RCC 7860 (cell line): Measurements from ENCODE around the gene CIT.

ENCODE experiments used
- DNase-seq: peaks from one replicate; pipeline ENCODE4 v3.0.0-alpha.2; 2015; ENCODE audit warnings: low spot score
- FAIRE-seq: peaks from 2 replicates; lab custom pipeline; 2012; peaks lifted over from hg19 to GRCh38; lab: Jason Lieb, UNC

Gene CIT

DNA sequence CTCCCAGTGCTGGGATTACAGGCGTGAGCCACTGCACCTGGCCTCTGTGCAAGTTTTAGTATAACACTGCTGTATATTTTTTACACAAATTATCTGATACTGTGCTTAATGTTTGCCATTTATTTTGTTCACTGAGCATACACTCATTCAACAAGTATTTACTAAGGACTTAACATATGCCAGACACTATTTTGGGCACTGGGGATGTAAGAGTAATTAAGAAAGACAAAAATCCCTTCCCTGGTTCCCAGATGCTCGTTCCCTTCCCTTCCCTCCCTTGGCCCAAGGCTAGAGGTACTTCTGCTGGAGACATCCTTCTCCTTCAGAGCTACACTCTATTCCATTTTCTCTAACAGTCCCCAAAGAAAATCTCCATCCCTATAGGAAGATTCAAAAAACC, 12.5 kb downstream of the CIT start:
- no peak for FAIRE-seq
- DNase-seq = no peak

DNA sequence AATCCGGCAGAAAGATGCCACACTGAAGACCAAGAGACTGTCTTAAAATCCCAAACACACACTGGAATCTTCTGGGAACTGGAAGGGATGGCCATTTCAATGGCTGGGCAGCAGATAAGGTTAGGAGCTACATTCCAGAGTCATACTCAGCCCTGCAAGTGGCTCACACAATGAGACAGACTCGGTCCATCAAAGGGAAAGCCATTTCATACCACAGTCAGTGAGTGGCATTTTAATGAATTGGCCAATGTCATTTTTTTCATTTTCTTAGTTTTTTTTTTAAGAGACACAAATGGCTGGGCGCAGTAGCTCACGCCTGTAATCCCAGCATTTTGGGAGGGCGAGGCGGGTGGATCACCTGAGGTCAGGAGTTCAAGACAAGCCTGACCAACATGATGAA, 17.9 kb downstream of the CIT start:
- DNase-seq (no peak), FAIRE-seq (no peak)

DNA sequence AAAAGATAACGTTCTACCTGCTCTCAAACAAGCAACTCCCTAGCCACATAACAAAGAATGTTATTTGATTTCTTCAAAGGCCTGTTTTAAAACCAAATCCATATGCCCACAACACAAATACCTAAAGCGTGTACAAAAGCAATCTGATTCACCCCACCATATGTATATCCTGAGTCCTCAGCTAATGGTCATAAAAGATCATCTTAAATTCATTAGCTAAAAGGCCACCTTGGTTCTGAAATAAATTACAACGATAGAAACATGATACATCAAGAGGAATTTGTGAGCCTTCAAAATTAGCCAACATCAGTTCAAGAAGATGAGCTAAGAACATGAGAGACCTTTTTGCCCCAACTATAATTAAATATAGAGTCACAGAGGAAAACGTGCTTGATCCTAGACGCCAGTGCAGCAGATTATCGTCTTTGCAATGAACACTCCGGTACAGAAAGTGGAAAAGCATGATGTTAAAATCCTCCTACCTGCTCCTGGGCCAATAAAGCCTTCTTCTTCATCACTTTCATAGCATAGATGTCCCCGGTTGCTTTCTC, 20.0 kb downstream of the CIT start:
- DNase-seq (no peak), FAIRE-seq (no peak)

DNA sequence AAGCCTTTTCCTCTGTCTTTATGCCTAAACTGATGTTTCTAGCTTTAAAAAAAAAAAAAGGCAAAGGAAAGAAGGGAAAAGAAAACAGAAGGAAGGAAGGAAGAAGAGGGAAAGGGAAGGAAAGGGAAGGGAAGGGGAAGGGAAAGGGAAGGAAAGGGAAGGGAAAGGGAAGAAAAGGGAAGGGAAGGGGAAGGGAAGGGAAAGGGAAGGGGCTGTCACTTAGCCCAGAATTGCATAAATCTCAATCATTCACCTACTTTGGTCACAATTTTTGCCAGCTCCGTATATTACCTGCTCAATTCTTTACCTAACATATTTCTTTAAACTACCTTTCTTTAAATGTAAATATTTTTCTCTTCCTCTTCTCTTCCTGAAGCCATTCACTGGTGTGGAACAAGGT, 26.8 kb downstream of the CIT start:
- DNase-seq = no peak
- FAIRE-seq = no peak

DNA sequence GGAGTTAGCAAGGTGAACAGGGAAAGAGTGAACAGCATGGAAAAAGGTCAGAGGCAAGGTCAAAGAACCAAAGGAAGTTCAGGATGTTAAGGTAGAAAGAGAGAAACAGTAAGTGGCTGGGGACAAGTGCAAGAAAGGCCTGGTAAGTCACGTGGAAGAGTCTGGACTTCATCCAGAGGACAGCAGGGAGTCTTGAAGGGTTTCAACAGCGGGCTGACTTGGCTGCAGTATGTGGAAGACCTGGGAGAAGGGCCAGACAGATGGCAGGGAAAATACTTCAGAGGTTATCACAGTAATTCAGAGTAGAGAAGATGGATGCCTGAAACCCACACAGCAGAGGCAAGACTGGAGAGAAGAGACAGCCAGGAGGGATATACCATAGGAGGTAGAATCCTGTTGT, 34.0 kb downstream of the CIT start:
- no peak for FAIRE-seq
- no peak for DNase-seq

DNA sequence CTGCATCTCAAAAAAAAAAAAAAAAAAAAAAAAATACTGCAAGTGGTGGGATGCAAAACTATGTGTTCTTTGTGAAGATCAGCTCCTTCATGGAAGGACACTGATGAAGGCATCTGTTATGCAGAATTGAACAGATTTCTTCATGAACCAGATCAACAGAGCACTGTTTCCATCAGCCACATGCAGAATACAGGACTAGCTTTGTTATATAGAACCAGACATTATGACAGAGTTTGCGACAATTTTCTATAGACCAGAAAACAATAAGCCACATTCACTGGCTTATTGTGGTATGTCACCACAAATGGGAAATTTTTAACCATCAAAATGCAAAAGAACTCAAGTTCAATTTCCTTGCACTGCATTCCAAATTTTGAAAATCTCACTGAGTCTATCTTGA, 34.7 kb downstream of the CIT start:
- no peak for DNase-seq
- no peak for FAIRE-seq

DNA sequence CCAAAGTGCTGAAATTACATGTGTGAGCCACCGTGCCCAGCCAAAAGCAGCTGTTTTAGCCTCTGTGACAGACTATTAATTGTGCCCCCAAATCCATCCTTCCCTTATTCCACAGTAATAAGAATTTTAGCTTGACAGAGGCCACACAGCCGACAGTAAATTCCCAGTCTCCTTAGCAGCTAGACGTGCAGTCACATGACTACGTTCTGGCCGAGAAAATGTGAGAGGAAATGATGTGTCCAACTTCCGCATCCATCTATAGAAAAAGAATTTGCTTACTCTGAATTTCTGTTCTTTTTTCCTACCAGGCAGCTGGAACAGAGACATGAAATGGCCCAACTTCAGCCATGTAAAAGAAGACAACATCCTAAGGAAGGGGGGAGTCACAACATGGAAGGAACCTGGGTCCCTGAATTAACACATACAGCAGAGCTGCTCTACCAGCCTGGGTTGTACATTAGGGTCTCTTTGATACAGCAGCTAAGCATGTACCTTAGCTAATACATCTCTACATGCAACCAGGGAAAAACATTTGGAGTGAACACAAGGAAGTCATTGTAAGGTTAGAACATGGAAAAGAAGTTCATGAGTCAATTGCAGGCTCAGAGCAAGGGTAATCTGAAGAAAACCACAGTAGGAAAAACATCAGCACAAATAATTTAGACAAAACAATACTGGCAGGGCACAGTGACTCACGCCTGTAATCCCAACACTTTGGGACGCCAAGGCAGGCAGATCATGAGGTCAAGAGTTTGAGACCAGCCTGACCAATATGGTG, 35.5 kb downstream of the CIT start:
- DNase-seq (no peak), FAIRE-seq (no peak)

DNA sequence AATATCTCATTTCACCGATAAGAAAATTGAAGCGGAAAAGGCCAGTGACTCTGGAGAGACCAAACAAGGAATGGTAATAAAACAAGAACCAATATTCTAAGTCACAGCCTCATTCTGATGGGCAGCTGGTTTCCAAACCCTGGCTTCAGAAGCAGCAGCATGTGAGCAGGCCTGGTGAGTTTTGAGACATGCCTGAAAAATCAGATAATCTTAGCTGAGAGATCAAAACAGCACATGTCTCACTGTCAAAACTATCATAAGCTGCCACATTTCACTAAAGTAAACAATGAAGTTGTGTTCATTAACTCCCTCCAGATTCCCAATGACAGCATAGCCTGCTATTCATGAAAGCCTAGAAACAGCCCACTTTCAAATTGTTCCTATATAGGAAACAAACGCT, 36.5 kb downstream of the CIT start:
- FAIRE-seq (no peak), DNase-seq (no peak)

DNA sequence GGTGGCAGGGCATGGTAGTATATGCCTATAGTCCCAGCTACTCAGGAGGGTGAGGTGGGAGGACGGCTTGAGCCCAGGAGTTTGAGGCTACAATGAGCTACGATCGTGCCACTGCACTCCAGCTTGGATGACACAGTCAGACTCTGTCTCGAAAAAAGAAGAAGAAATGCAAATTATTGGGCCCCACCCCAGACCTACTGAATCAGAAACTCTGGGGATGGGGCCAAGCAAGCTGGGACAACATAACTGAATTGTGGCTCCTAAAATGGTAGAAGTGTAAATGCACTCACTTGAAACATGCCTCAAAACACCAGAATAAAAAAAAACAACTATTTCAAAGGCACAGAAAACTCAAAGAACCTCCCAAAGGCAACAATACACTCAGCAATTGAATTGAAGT, 37.0 kb downstream of the CIT start:
- DNase-seq (no peak), FAIRE-seq (no peak)

DNA sequence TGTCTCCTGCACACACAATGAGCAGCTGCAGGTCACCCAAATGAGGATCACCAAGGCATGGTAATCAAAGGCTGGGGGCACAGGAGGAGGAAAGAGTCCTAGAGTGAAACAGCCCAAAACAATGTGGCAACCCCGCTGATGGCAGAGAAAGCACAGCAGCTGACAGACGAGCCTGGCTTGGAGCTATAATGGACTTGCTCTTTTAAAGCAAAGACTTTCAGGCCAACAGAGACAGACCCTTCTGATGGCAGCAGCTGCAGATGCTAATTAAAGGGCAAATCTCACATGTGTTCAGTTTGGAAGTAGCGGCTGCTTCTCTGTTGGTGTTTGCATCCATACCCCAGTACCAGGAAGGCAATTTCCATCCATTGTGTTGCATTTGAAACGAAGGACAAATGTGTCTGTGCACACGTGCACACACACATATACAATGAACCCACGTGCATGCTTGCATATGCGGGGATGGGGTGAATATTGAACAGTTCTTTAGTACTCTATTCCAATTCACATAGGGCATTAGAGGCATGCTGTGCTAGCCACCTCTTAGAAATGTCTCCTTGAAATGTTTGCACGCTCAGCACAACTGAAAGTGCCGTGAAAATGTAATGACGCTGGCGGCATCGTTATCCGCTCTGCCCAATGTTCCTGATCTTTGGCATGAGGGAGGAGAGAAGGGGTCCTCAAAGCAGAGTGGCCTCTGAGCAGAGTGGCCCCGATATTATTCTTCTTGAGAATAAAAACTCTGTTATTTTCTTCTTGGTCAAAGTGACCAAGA, 38.1 kb downstream of the CIT start:
- FAIRE-seq = no peak

DNA sequence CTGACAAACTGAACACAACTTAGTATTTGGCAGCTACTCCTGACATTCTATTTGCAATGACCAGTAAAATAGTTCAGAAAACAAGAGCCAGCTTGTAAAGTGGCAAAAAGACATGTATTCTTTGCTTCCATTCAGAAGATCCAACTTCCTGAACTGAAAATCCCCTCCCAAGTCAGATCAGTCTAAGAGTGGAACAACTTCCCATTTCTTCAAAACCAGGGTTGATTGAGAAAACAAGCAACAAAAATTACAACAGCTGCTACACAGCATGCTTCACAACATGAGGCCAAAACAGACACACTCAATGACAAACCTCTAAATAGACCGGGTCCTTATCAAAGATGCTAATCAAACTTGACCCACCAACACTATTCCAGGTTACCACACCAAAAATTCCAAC, 40.3 kb downstream of the CIT start:
- FAIRE-seq (no peak), DNase-seq (no peak)

More for the DNA sequence above, 38.1 kb downstream of the CIT start:
- no peak for DNase-seq

DNA sequence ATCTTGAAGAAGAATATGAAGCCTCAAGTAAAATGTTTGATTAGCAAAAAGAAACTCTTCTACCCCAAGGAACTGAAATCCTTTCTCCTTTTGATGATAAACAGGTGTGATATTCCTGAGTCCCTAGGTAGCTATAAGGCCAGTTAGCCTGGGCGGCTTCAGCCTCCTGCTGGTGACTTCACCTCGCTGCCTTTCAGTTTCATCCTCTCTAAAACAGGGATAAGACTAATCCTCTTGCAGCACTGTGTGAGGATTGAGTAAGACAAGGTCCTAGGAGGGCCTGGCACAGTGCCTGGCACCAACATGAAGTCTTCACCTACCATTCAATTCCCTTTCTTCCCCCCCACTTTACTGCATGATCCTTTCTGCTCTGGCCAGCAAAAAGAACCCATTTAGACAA, 42.1 kb downstream of the CIT start:
- DNase-seq (no peak), FAIRE-seq (no peak)

DNA sequence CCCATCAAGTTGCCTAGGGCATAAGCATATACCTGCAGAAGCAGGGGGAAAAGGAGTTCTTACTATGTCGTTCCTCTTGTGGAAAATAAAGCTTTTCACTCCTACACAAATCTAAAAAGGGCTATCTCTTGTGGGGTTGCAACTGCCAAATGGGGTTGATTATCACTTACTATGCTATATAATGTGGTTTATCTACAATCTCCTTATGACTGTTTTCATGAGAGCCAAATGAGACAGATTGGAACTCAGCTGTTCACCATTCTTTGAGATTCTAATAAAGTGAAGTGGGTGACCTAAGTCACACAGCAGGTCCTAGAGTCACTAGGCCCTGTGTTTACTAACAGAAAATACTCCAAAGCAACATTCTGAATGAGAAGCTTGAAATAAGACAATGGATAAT, 47.7 kb downstream of the CIT start:
- no peak for FAIRE-seq
- DNase-seq = no peak

DNA sequence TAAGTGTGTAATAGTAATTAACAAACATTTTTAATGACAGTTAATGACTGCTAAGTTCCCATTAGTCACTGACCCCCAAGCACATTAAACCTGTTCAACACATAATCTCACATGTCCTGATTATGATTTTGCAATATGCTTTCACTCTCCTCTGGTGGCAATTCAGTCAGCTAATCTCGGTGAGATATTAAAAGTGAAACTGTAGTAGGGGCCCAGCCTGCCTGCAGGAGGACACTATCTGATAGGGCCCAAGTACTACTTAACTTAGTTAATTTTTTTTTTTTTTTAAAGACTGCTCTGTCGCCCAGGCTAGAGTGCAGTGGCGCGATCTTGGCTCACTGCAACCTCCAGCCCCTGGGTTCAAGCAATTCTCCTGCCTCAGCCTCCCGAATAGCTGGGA, 48.8 kb downstream of the CIT start:
- FAIRE-seq = no peak
- DNase-seq = no peak

DNA sequence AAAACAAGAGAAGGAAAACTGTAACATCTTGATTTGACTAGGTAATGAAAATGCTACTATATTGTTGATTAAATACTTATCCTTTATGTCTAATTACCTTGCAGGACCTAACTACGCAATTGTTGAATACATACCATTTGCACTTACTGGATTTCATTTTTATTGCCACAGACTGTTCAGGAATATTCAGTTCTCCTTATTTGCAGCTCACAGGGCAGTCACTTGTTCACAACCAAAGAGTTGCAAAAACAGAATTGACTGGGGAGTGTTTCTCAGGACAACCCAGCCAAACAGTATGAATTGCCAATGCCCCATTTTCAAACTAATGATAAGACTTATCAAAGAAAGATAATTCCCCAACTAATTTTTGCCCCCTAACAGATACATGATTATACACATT, 49.4 kb downstream of the CIT start:
- DNase-seq (no peak), FAIRE-seq (no peak)

DNA sequence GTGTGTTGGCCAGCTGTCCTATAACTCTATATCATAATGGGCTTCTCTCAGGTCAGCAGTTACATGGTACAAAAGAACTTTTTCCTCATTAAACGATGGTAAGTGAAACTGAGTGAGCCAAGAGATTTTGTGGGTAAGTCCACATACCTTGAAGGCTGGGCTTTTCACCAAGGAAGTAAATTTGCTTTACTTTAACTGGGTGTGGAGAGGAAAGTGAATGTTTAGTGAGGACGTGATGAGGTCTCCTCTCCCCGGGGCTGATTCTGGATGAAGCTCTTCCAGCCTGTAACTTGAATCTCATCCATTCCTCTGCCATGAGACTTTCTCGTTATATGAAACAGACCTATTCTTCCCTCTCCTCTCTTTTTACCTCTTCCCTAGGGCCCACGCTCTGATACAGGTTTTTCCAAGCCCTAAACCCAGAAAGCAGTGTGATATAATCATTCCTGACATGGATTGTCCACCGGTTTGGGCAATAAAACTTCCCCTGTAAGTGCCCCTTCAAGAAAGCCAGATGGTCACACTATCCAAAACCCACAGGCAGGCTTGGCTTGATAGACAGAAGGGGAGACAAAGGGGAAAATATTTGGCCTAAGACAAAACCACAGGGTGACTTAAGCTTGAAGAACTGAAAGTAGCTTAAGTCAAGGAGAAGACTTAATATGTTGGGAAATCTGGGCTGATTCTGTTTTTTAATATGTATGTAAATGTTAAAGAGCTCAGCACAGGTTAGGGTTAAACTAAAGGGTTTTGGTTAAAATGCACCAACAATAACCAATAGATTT, 50.3 kb downstream of the CIT start:
- DNase-seq = no peak

DNA sequence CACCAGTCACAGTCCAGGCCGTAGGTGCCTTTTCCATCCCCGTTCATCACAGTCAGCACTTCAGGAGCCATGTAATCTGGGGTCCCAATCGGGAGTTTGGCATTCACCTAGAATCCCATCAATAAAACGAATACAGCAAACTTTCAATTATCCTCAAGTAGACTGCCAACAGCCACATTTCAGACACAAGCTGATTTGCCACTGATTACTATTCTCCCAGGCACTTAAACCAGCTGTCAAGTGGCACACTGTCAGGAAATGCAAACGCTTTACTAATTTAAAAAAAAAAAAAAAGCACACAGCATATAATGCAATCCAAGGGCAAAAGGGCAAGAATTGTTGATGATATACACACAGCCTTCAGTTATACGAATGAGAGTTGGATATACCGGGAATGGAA, 51.9 kb downstream of the CIT start:
- no peak for FAIRE-seq
- no peak for DNase-seq

More for the DNA sequence above, 50.3 kb downstream of the CIT start:
- FAIRE-seq = no peak

DNA sequence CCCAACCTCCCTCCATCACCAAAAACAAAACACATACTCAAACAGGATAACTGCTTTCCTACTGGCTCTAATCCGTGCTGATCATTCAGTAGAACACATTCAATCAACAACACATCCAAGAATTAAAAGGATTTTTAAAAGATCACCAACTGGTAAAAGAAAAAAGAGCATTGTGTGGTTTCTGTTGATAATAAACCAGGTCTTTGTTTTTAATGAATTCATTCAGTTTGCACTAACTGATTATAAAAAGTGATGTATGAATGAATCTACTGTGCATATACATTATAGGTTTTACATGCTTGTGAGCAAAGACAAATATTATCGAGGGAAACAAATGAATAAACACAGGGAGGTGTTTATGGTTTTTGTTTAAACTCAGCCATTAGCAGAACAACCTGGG, 55.1 kb downstream of the CIT start:
- no peak for DNase-seq

DNA sequence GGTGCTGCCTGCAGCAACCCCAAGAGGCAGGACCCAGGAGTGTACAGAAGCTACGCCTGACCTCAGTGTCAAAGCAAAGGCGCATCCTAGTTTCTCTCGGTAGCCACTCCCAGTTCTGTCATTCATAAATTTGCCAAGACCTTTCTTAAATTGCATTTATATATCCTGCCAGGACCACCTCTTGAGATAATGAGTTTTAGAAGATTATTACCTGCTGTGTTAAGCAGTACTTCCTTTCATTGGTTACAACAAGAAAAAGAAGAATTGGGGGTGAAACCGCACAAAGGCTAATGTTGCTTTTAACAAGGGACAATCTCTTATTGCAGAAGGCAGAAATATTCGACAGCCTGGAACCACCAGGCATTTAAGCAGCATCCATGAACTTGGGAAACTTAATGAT, 57.8 kb downstream of the CIT start:
- FAIRE-seq (no peak), DNase-seq (no peak)

More for the DNA sequence above, 55.1 kb downstream of the CIT start:
- FAIRE-seq = no peak

DNA sequence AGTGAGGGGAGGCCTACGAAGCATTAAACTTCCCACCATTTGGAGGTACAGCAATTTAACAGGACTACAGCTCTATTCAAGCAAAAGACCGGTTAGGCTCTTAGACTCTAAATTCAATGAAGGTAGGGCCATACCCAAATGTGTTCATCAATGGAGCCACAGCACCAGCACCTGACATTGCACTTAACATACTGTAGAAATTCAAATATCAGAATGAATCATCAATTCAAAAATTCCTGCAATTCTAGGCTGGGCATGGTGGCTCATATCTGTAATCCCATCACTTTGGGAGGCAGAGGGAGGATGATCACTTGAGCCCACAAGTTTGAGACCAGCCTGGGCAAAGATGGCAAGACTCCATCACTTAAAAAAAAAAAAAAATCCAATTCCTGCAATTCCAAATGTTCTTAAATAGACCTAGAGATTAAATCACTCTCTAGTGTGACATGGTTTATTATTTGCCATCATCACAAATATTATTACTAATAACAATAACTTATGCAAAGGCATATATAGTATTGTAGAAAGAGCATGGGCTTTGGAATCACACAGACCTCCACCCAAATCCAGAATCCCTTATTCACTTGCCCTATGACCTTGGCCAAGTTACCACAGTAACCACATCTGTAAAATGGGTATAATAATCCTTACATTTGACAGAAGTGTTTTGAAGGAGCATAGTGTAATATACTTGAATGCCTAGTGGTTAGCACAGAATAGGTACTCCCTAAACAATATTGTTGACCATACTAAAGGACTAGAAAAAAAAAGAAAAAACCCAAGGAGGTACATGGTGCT, 59.4 kb downstream of the CIT start:
- DNase-seq = no peak
- no peak for FAIRE-seq

DNA sequence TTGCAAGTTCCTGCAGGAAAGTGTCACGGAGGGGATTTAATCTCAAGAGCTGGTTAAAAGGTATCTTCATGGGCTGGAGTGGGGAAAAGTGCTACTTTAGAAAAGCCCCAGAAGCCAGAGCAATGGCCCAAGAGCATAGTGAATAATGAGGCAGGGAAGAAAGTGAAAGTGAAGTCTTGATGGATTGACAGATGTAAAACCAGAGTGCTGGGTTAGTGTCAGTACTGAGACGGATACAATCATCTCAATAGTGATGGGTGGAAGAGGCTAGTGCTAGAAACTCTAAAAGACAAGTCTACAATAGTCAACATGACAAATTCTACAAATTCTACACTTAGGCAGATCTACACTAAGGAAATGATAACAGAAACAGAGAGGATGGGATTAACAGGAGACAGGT, 68.1 kb downstream of the CIT start:
- no peak for FAIRE-seq
- DNase-seq = no peak
